Stomach (tissue), 9 donors: ENCODE measurements around the gene RGL3. TPM values are rescaled to one million over a fixed set of nuclear protein-coding genes. Genes with fewer than 3 reads are reported as not detected.

Experiments
- DNase-seq, 2 donors: peaks; one replicate each; pipeline versions ENCODE4 v3.0.0 to v3.0.0-alpha.2; 2013 to 2019
- H3K27ac ChIP-seq, 5 donors: fragments of 200-600 bp in 4 of 5; sonication (generic) in 4 of 5; one replicate each; pipeline ENCODE4 v1.5.1; 2013 to 2019; ENCODE audit warnings: mild to moderate bottlenecking in 1 of 5, moderate library complexity in 1 of 5
- H3K27me3 ChIP-seq, 3 donors: fragments of 200-600 bp; sonication (generic); one replicate each; pipeline ENCODE4 v1.5.1; 2017 to 2019; ENCODE audit warnings: mixed run types in 1 of 3
- H3K36me3 ChIP-seq, 4 donors: fragments of 200-600 bp; sonication (generic); 1 replicate in 3 of 4; 2 replicates in 1 of 4; pipeline ENCODE4 v1.5.1; 2016 to 2019
- H3K4me1 ChIP-seq, 4 donors: fragments of 200-600 bp; sonication (generic); one replicate each; pipeline ENCODE4 v1.5.1; 2016 to 2019
- H3K4me3 ChIP-seq, 4 donors: fragments of 200-600 bp; sonication (generic) in 3 of 4; one replicate each; pipeline ENCODE4 v1.5.1; 2016 to 2019; ENCODE audit warnings: mild to moderate bottlenecking in 1 of 4
- H3K9me3 ChIP-seq, 4 donors: fragments of 200-600 bp; sonication (generic); one replicate each; pipeline ENCODE4 v1.5.1; 2016 to 2019
- CTCF ChIP-seq, 7 experiments: fragments of 450-650 bp in 4 of 7; fragments of 200-600 bp in 3 of 7; sonication (generic) in 3 of 7; IDR thresholded peaks; one replicate each; pipeline ENCODE4 v1.5.1; 2016 to 2019; ENCODE audit warnings: antibody characterized with exemption in 7 of 7, control low read depth in 2 of 7, mild to moderate bottlenecking in 1 of 7
- EP300 ChIP-seq: sonication (generic); formaldehyde crosslinking; IDR thresholded peaks from one replicate; pipeline ENCODE4 v1.6.1; 2017; ENCODE audit warnings: antibody characterized with exemption
- POLR2A ChIP-seq, 4 donors: fragments of 450-650 bp; IDR thresholded peaks; one replicate each; pipeline ENCODE4 v1.6.1; 2016; ENCODE audit warnings: antibody characterized with exemption in 4 of 4, control low read depth in 2 of 4, mild to moderate bottlenecking in 1 of 4, moderate library complexity in 1 of 4
- POLR2AphosphoS5 ChIP-seq, 3 donors: sonication (generic); formaldehyde crosslinking; IDR thresholded peaks; one replicate each; pipeline ENCODE4 v1.6.1; 2016; ENCODE audit warnings: antibody characterized with exemption in 3 of 3
- WGBS, 5 donors: extraction: QIAGEN DNeasy Blood & Tissue Kit in 3 of 5; methylation state at CpG; one replicate each; pipeline versions ENCODE4 v1.1.5 to v1.1.7; 2013 to 2018; 5-methylcytosine and 5-hydroxymethylcytosine counted together
- intact Hi-C: fragments of 100-400 bp; cut with DNase I; formaldehyde crosslinking; loops from one replicate; pipeline ENCODE4 v1.15.1; 2023; ENCODE audit warnings: low total_unique reads
- polyA plus RNA-seq, 3 donors: library from polyadenylated mRNA; stranded (reverse); fragments of 200-250 nt; gene quantifications; one replicate each; pipeline ENCODE4 v1.2.3, GENCODE V29; 2013
- total RNA-seq, 5 donors: library from RNA; depleted of rRNA; stranded (reverse); fragments of >200 nt; gene quantifications; one replicate each; pipeline versions ENCODE4 v1.1.0 to v1.2.3, GENCODE V29; 2014 to 2016
- donor health status: healthy with polysubstance abuse.
- donor health status: Bipolar disorder and iron deficiency.
- donor health status: healthy.

RGL3 gene
- total and polyA plus RNA-seq, 8 donors, result 20.6 to 454 (median 38.5) TPM

- TF ChIP-seq POLR2A (IDR thresholded peaks at IDR 0.05) (no peak), EP300 (no peak), POLR2AphosphoS5 (IDR thresholded peaks at IDR 0.05) (no peak), CTCF (IDR thresholded peaks at IDR 0.05) (no peak)
- Histone ChIP-seq H3K4me3 (no peak overlapping the region), H3K27ac (no peak overlapping the region), H3K27me3 (peaks cover 0 to 38% (median 0%) of the 10 kb centered on the region in 3 donors), H3K9me3 (no peaks in the 10 kb centered on the region), H3K36me3 (peaks cover 14 to 25% (median 24%) of the 10 kb centered on the region in 4 donors), H3K4me1 (peaks cover 0 to 10% (median 3%) of the 10 kb centered on the region in 4 donors)
- DNase-seq, result no peak
- intact Hi-C loops, result no loop called here
- 51 to 56% (median 55%) methylated on average over 27 of the region's 27 CpGs for WGBS, 5 donors
These were observed 34.6 kb upstream of the RGL3 start for GRCh38 chr19:11453468-11454341.

- Histone ChIP-seq H3K27ac (no peak overlapping the region), H3K36me3 (peaks cover 23 to 35% (median 33%) of the 10 kb centered on the region in 4 donors), H3K4me3 (no peak overlapping the region), H3K9me3 (no peaks in the 10 kb centered on the region), H3K27me3 (peaks cover 0 to 29% (median 0%) of the 10 kb centered on the region in 3 donors), H3K4me1 (peaks cover 0 to 10% (median 3%) of the 10 kb centered on the region in 4 donors)
- intact Hi-C loops, result no loop called here
- TF ChIP-seq CTCF (IDR thresholded peaks at IDR 0.05) (no peak), POLR2A (IDR thresholded peaks at IDR 0.05) (no peak), POLR2AphosphoS5 (IDR thresholded peaks at IDR 0.05) (no peak), EP300 (no peak)
- no peak for DNase-seq
- 80 to 85% (median 84%) methylated on average over 25 to 33 of the region's 33 CpGs for WGBS, 5 donors
These were observed 33.7 kb upstream of the RGL3 start for GRCh38 chr19:11452620-11453310.

GRCh38 chr19:11451871-11452619 lies 32.9 kb upstream of the RGL3 start:
- DNase-seq, result peak in 1 of 2 donors; percentile 57
- H3K27ac ChIP-seq, result no peak overlapping the region
- H3K36me3 ChIP-seq, result peaks cover 27 to 42% (median 40%) of the 10 kb centered on the region in 4 donors
- H3K4me1 ChIP-seq, result peaks cover 0 to 7% (median 3%) of the 10 kb centered on the region in 4 donors
- peaks cover 0 to 23% (median 0%) of the 10 kb centered on the region in 3 donors for H3K27me3 ChIP-seq
- no peaks in the 10 kb centered on the region for H3K9me3 ChIP-seq
- intact Hi-C loops, result no loop called here
- no peak overlapping the region for H3K4me3 ChIP-seq
- 28 to 50% (median 38%) methylated on average over 23 to 25 of the region's 25 CpGs for WGBS, 5 donors
- TF ChIP-seq EP300, result no peak
- TF ChIP-seq POLR2A (IDR thresholded peaks at IDR 0.05), result no peak
- TF ChIP-seq POLR2AphosphoS5 (IDR thresholded peaks at IDR 0.05), result no peak
- no peak for TF ChIP-seq CTCF (IDR thresholded peaks at IDR 0.05)
